Smooth muscle cell (in vitro differentiated cells): ENCODE measurements around the gene TBC1D4. TPM values are rescaled to one million over a fixed set of nuclear protein-coding genes. Genes with fewer than 3 reads are reported as not detected.

Experiments used
- DNase-seq: peaks from one replicate; lab custom pipeline; 2025; ENCODE audit not compliant: unreplicated experiment; lab: John Stamatoyannopoulos, UW
- H2AFZ ChIP-seq: fragments of 200-600 bp; sonication (generic); 2 replicates; pipeline ENCODE4 v1.6.0; 2016; ENCODE audit warnings: antibody characterized with exemption, low read depth, mild to moderate bottlenecking
- H3F3A ChIP-seq: fragments of 200-600 bp; sonication (generic); 2 replicates; pipeline ENCODE4 v1.6.0; 2017; ENCODE audit warnings: antibody characterized with exemption, low read depth
- H3K27ac ChIP-seq: fragments of 200-600 bp; sonication (generic); 2 replicates; pipeline ENCODE4 v1.5.1; 2016; ENCODE audit warnings: low read depth, mild to moderate bottlenecking
- H3K27me3 ChIP-seq: fragments of 200-600 bp; sonication (generic); 2 replicates; pipeline ENCODE4 v1.6.1; 2016; ENCODE audit warnings: low read depth, mild to moderate bottlenecking
- H3K36me3 ChIP-seq: fragments of 200-600 bp; sonication (generic); 2 replicates; pipeline ENCODE4 v1.5.1; 2016; ENCODE audit warnings: low read depth
- H3K4me1 ChIP-seq: fragments of 200-600 bp; sonication (generic); 2 replicates; pipeline ENCODE4 v1.5.1; 2016; ENCODE audit warnings: low read depth
- H3K4me2 ChIP-seq: fragments of 200-600 bp; sonication (generic); 2 replicates; pipeline ENCODE4 v1.6.0; 2016; ENCODE audit warnings: mild to moderate bottlenecking
- H3K4me3 ChIP-seq: fragments of 200-600 bp; sonication (generic); 2 replicates; pipeline ENCODE4 v1.5.1; 2016; ENCODE audit warnings: mild to moderate bottlenecking
- H3K79me2 ChIP-seq: fragments of 200-600 bp; sonication (generic); 2 replicates; pipeline ENCODE4 v1.6.0; 2016; ENCODE audit warnings: low read depth, mild to moderate bottlenecking
- H3K9ac ChIP-seq: fragments of 200-600 bp; sonication (generic); 2 replicates; pipeline ENCODE4 v1.6.0; 2016; ENCODE audit warnings: low read depth
- H3K9me3 ChIP-seq: fragments of 200-600 bp; sonication (generic); replicated peaks from 2 replicates; pipeline ENCODE4 v1.5.1; 2016; ENCODE audit warnings: low read depth
- H4K20me1 ChIP-seq: fragments of 200-600 bp; sonication (generic); 2 replicates; pipeline ENCODE4 v1.6.0; 2016; ENCODE audit warnings: low read depth
- WGBS: methylation state at CpG from one replicate; pipeline ENCODE4 v1.1.7; 2016; ENCODE audit warnings: low lambda C conversion rate; 5-methylcytosine and 5-hydroxymethylcytosine counted together
- polyA plus RNA-seq: library from polyadenylated mRNA; unstranded; fragments of >200 nt; fragmentation: Nextera tagmentation; extraction: Ambion mirVana; gene quantifications from 2 replicates; pipeline ENCODE4 v1.2.1, GENCODE V29; 2016
- total RNA-seq: library from RNA; depleted of rRNA; stranded (reverse); fragments of >200 nt; gene quantifications from 2 replicates; pipeline ENCODE4 v1.2.3, GENCODE V29; 2014
- TF ChIP-seq, protein P1 (sequence below): fragments of 200-600 bp; sonication (generic); IDR thresholded peaks from 2 replicates; pipeline ENCODE4 v1.5.1; 2017; ENCODE audit warnings: borderline replicate concordance, mild to moderate bottlenecking, antibody characterized with exemption; ENCODE audit not compliant: insufficient read depth, poor library complexity, severe bottlenecking

The TBC1D4 gene
- total and polyA plus RNA-seq, 2 experiments from 2014 or later, result 7.7 to 21.9 TPM

DNA sequence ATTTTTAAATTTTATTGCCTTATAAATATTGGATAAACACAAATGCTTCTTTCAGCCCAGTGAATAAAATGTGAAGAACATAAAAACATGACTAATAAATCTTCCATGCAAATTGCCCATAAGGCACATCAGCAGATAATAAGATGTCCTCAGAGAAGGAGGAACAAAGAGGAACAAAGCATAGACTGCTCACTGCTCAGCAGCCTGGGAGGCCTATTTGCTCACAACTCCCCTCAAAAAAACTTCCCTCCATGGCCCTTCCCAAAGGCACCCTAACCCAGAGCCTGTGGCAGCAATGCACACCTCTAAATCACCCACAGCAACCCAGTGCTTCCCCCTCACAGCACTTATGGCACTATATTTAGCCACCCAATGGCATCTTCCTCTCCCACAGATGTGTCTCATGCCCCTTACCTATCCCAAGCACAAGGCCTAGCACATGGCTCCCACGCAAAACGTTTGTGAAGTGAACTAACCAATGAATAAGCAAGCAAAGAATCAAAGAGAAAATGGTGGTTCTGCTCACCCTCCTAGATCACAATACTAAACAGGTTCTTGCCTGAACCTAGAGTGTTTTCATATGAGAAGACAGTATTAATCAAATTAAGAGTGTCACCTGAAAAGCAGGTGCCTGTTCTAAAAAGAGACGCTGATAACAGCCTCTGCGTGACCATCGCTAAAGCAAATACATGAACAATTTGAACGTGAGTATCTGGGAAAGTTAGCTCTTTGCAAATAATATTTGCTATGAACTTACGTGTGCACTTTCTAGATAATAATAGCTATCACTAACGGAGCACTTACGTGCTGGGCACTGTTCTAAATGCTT, 96.9 kb downstream of the TBC1D4 start:
- H3K9ac ChIP-seq, result no peak overlapping the region
- H3F3A ChIP-seq, result no peaks in the 10 kb centered on the region
- WGBS, result 90% methylated on average over 9 of the region's 9 CpGs
- H3K36me3 ChIP-seq, result no peaks in the 10 kb centered on the region
- no peak overlapping the region for H3K27ac ChIP-seq
- no peaks in the 10 kb centered on the region for H3K79me2 ChIP-seq
- no peak overlapping the region for H2AFZ ChIP-seq
- TF ChIP-seq, protein P1, sequence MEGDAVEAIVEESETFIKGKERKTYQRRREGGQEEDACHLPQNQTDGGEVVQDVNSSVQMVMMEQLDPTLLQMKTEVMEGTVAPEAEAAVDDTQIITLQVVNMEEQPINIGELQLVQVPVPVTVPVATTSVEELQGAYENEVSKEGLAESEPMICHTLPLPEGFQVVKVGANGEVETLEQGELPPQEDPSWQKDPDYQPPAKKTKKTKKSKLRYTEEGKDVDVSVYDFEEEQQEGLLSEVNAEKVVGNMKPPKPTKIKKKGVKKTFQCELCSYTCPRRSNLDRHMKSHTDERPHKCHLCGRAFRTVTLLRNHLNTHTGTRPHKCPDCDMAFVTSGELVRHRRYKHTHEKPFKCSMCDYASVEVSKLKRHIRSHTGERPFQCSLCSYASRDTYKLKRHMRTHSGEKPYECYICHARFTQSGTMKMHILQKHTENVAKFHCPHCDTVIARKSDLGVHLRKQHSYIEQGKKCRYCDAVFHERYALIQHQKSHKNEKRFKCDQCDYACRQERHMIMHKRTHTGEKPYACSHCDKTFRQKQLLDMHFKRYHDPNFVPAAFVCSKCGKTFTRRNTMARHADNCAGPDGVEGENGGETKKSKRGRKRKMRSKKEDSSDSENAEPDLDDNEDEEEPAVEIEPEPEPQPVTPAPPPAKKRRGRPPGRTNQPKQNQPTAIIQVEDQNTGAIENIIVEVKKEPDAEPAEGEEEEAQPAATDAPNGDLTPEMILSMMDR, result no peak
- H4K20me1 ChIP-seq, result peaks cover 10% of the 10 kb centered on the region
- no peak overlapping the region for H3K4me2 ChIP-seq
- no peaks in the 10 kb centered on the region for H3K27me3 ChIP-seq
- no peaks in the 10 kb centered on the region for H3K9me3 ChIP-seq
- H3K4me3 ChIP-seq, result no peak overlapping the region
- DNase-seq, result no peak
- no peaks in the 10 kb centered on the region for H3K4me1 ChIP-seq

DNA sequence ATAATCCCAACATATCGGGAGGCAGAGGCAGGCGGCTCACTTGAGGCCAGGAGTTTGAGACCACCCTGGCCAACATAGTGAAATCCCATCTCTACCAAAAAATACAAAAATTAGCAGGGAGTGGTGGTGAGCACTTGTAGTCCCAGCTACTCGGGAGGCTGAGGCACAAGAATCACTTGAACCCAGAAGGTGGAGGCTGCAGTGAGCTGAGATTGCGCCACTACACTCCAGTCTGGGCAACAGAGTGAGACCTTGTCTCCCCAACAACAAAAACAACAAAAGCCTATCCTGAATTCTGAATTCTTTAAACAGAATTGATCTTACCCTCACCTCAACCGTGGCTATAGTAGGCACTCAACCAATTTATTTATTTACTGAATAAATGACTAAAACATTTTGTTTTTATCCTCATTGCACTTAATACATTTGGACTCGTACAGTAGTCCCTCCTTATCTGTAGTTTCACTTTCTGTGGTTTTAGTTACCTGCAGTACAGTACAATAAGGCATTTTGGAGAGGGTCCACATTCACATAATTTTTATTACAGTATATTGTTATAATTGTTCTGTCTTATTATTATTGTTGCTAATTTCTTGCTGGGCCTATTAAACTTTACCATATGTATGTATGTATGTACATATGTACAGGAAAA, 98.8 kb downstream of the TBC1D4 start:
- no peak for DNase-seq
- Histone ChIP-seq H2AFZ (no peak overlapping the region), H3K4me1 (no peaks in the 10 kb centered on the region), H4K20me1 (peaks cover 10% of the 10 kb centered on the region), H3K27ac (no peak overlapping the region), H3K9me3 (no peaks in the 10 kb centered on the region), H3K4me2 (no peak overlapping the region), H3K9ac (no peak overlapping the region), H3F3A (no peaks in the 10 kb centered on the region), H3K27me3 (no peaks in the 10 kb centered on the region), H3K36me3 (no peaks in the 10 kb centered on the region), H3K79me2 (no peaks in the 10 kb centered on the region), H3K4me3 (no peak overlapping the region)
- WGBS, result 97% methylated on average over 6 of the region's 6 CpGs
- TF ChIP-seq, protein P1, result no peak

DNA sequence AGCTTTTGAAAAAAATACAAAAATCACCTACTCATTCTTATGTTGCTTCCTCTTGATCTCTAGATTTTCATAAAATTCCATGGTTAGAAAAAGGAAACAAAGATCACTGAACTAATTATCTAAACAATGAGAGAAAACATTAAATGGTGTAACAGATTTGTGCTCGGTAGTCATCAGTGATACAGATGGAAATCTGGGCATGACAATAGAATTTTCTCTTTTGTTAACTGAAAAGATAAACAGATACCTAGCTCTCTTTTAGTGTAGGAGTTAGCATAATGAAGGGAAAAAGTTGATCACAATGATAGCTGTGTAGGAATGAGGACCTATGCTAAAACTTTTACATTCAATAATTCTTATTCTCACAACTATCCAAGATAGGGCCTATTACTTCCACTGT, 103.7 kb downstream of the TBC1D4 start:
- H3K36me3 ChIP-seq, result no peaks in the 10 kb centered on the region
- peaks cover 6% of the 10 kb centered on the region for H4K20me1 ChIP-seq
- H3K9ac ChIP-seq, result no peak overlapping the region
- no peak overlapping the region for H2AFZ ChIP-seq
- H3K9me3 ChIP-seq, result no peaks in the 10 kb centered on the region
- H3K27ac ChIP-seq, result no peak overlapping the region
- no peak for DNase-seq
- no peaks in the 10 kb centered on the region for H3K79me2 ChIP-seq
- H3K4me3 ChIP-seq, result no peak overlapping the region
- TF ChIP-seq, protein P1, result no peak
- H3K27me3 ChIP-seq, result no peaks in the 10 kb centered on the region
- 92% methylated on average over 1 of the region's 1 CpG for WGBS
- no peak overlapping the region for H3K4me2 ChIP-seq
- H3F3A ChIP-seq, result no peaks in the 10 kb centered on the region
- no peaks in the 10 kb centered on the region for H3K4me1 ChIP-seq
